HFF-Myc (cell line): ENCODE results near the gene CFAP206.
"Not testable (repeated sequence)": the region's sequence is repeated elsewhere in the genome, so short reads cannot be mapped to it uniquely, and the experiment has no call there.

ENCODE experiments used
- DNase-seq: peaks from one replicate; pipeline ENCODE4 v3.0.0-alpha.2; 2011; ENCODE audit warnings: low read depth; ENCODE audit errors: extremely low read depth
- H3K4me3 ChIP-seq: replicated peaks from 2 replicates; pipeline ENCODE4 v1.5.1; 2011; ENCODE audit warnings: low read depth, mild to moderate bottlenecking, control low read depth, low read length
- TF ChIP-seq, protein P1 (sequence below): IDR thresholded peaks from 2 replicates; pipeline ENCODE4 v1.5.1; 2012; ENCODE audit warnings: mild to moderate bottlenecking, low read depth, low read length, control low read depth; ENCODE audit errors: missing control alignments

Gene CFAP206

DNA sequence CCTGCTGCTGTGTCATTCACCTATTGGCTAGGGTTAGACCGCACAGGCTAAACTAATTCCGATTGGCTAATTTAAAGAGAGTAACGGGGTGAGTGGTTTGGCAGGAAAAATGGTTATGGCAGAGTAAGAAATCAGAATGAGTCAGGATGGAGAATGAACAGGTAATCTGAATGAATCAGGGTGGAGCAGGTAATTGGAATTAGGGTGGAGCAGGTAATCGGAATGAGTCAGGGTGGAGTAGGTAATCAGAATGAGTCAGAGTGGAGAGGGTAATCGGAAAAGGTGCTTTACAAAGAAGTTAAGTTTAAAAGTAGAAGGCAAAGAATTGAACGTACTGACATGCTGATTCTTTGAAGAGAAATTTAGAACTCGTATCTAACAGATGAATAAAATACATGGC lies 76.7 kb downstream of the CFAP206 start:
- H3K4me3 ChIP-seq, result no peak overlapping the region
- TF ChIP-seq, protein P1, sequence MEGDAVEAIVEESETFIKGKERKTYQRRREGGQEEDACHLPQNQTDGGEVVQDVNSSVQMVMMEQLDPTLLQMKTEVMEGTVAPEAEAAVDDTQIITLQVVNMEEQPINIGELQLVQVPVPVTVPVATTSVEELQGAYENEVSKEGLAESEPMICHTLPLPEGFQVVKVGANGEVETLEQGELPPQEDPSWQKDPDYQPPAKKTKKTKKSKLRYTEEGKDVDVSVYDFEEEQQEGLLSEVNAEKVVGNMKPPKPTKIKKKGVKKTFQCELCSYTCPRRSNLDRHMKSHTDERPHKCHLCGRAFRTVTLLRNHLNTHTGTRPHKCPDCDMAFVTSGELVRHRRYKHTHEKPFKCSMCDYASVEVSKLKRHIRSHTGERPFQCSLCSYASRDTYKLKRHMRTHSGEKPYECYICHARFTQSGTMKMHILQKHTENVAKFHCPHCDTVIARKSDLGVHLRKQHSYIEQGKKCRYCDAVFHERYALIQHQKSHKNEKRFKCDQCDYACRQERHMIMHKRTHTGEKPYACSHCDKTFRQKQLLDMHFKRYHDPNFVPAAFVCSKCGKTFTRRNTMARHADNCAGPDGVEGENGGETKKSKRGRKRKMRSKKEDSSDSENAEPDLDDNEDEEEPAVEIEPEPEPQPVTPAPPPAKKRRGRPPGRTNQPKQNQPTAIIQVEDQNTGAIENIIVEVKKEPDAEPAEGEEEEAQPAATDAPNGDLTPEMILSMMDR, result no peak
- no peak for DNase-seq

DNA sequence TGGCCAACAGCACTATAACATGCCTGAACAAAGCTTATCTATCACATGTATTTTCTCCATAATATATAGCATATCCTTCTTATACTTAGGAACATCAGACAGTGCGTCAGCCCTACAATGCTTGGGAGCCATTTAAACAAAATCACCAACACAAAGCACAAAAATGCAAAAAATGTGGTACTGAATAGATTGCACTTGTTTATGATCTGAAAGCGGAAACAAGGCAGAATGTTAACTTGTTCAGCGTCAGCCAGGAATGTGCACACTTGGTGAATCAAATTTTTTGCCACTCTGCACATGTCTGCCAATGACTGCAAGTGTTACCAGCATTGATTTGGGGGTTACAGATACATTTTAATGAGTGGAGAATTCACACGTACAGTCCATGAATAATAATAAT lies 79.8 kb downstream of the CFAP206 start:
- DNase-seq, result no peak
- TF ChIP-seq, protein P1, result no peak
- H3K4me3 ChIP-seq, result no peak overlapping the region

DNA sequence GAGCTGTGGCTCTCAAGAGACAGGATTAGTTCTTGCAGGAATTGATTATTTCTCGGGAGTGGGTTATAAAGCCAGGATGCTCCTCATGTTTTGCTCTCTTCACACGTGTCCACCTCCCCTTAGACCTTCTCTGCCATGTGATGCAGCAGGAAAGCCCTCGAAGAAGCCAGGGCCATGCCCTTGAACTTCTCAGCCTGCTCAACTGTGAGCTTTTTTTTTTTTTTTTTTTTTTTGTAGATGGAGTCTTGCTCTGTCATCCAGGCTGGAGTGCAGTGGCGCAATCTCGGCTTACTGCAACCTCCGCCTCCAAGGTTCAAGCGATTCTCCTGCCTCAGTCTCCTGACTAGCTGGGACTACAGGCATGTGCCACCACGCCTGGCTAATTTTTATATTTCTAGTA lies 81.6 kb downstream of the CFAP206 start:
- not testable (repeated sequence) for H3K4me3 ChIP-seq, DNase-seq

DNA sequence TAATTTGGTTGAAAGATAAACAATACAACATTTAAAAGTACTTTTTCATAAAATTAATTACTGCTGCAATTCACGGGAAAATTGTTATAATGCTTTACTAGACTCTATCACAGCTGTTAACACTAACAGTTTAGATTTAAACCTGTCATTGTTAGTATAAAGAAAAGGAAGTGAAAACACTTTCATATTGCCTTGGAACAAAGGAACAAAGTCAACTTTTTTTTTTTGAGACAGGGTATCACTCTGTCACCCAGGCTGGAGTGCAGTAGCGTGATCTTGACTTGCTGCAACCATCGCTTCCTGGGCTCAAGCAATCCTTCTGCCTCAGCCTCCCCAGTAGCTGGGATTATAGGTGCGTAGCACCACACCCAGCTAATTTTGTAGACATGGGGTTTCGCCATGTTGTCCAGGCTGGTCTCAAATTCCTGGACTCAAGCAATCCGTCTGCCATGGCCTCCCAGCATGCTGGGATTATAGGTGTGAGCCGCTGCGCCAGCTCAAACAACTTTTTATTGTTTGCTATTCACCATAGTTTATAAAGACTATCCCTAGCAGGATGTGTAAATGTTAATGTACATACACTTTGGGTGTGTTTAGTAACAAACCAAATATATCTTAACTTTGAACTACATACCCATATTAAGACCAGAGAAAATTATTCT lies 87.1 kb downstream of the CFAP206 start:
- TF ChIP-seq, protein P1, result no peak

DNA sequence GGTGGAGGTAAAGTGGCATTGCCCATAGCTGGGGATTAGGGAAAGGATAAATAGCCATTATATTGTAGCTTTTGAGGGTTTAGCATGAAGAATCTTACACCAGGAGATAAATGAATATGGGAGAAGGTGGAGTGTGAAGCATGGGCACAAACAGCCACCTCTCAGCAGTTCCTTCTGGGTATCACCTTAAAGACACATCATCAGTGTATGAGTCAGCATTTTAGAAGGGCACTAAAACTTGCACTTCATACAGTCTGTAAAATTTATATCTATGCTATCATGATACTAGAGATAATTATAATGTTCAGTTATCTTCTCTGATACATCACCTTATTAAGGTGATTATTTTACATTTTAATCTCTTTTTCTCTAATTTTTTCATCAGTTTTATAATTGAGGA lies 90.3 kb downstream of the CFAP206 start:
- no peak for DNase-seq
- no peak overlapping the region for H3K4me3 ChIP-seq
- TF ChIP-seq, protein P1, result no peak

More for the DNA sequence above, 87.1 kb downstream of the CFAP206 start:
- DNase-seq, result no peak
- no peak overlapping the region for H3K4me3 ChIP-seq

DNA sequence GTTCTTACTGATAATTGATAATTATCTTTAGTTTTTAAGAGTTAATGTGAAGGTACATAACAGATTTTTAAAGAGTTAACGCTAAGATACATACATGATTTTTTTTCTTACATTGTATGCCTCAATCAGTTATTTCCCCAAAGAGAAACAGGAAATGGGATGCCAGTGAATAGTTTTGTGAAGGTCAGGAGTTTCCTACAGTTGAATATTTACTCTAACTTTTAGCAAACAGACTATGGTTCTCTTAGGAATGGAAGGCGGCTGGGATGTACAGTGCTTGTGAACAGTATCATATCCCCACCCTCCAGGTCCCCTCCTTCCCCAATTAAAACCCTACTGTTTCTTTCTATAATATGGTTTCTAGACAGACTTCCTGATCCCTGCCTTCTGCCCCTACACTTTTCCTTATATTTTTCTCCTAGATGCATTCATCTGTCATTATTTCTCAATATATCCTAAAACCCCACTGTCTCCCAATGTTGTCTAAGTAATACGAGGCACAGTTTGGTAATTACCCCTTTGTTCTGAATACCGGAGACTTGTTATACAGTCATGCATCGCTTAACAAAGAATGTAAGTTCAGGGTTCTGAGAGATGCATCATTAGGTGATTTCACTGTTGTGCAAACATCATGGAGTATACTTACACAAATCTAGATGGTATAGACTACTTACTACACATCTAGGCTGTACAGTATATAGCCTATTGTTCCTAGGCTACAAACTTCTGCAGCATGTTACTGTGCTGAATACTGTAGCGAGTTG lies 94.2 kb downstream of the CFAP206 start:
- H3K4me3 ChIP-seq, result no peak overlapping the region
- TF ChIP-seq, protein P1, result no peak
- no peak for DNase-seq

DNA sequence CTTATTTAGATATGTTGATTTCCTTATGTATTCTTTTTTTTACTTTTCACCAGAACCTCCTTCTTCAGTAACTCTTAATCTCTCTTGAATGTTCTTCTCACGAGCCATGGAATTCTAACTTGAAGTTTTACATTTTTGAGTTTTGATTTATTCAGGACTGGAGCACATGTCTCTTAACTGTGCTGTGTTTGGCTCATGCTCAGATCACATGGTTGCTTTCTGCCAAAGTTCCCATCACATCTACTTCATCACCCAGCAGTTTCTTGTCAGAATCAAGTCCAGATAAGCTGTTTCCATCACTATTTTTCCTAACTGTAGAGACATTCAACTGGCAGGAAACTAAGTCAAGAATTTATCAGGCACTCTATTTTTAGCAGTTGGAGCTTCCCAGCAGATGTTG lies 96.7 kb downstream of the CFAP206 start:
- H3K4me3 ChIP-seq, result no peak overlapping the region
- TF ChIP-seq, protein P1, result no peak
- no peak for DNase-seq
